ENCODE data around the gene SDC1. TPM values are rescaled to one million over a fixed set of nuclear protein-coding genes. Genes with fewer than 3 reads are reported as not detected.

Gene SDC1
- total and polyA plus RNA-seq, 11 donors, result 0.15 to 2.2 (median 0.36) TPM; not detected in 1

DNA sequence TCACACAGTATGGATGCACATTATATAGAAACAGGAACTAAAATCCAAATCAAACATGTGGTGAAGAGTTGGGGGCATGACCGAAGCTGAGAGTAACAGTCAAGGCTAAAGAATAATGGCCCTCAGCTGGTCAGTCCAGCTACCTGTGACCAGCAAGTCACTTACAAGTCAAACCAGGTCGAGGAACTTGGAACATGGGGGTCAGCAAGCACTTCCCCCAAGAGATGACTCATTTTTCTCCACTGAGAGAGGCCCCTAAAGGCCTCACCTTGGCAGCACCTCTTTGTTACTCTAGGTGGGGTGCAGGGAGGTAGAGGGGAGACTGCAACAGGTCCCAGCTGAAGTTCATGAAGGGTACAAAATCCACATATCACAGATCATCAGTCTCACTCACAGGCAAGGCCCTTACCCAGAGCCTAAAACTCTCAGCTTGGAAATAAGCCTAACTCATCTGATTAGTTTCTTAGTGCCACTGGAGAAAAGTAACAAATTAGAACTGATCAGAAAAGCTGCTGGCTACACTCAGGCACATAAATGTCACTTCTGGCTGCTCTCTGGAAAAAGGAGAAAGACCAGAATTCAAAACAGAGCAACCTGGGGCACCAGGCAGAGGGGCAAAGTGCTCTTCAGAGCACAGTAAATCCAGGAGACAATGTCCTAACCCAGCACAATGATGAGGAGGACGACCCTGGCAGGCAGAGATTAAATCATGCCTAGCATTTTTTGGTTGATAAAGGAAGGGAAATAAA, 4.0 kb downstream of the SDC1 start:
- WGBS, 4 donors, result 76 to 82% (median 79%) methylated on average over 3 of the region's 3 CpGs
- Histone ChIP-seq H3K27me3 (peaks cover 0 to 37% (median 5%) of the 10 kb centered on the region in 9 donors), H3K36me3 (no peaks in the 10 kb centered on the region), H3K4me1 (peaks cover 0 to 29% (median 9%) of the 10 kb centered on the region in 12 donors), H3K27ac (no peak overlapping the region), H3K9me3 (no peaks in the 10 kb centered on the region), H3K4me3 (no peak overlapping the region)
- DNase-seq, result peak in 1 of 5 donors; percentile 4
- TF ChIP-seq, protein P1, sequence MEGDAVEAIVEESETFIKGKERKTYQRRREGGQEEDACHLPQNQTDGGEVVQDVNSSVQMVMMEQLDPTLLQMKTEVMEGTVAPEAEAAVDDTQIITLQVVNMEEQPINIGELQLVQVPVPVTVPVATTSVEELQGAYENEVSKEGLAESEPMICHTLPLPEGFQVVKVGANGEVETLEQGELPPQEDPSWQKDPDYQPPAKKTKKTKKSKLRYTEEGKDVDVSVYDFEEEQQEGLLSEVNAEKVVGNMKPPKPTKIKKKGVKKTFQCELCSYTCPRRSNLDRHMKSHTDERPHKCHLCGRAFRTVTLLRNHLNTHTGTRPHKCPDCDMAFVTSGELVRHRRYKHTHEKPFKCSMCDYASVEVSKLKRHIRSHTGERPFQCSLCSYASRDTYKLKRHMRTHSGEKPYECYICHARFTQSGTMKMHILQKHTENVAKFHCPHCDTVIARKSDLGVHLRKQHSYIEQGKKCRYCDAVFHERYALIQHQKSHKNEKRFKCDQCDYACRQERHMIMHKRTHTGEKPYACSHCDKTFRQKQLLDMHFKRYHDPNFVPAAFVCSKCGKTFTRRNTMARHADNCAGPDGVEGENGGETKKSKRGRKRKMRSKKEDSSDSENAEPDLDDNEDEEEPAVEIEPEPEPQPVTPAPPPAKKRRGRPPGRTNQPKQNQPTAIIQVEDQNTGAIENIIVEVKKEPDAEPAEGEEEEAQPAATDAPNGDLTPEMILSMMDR (IDR thresholded peaks at IDR 0.05), result no peak
- TF ChIP-seq POLR2A (IDR thresholded peaks at IDR 0.05), result no peak
- ATAC-seq, result no peak
- intact Hi-C loops (cut with DNase I), result loop anchor here in 7 of 10 donors (2.0 to 10.0 kb wide), 3 partner anchors 86 to 116 kb away; no protein-coding TSS in a partner anchor

DNA sequence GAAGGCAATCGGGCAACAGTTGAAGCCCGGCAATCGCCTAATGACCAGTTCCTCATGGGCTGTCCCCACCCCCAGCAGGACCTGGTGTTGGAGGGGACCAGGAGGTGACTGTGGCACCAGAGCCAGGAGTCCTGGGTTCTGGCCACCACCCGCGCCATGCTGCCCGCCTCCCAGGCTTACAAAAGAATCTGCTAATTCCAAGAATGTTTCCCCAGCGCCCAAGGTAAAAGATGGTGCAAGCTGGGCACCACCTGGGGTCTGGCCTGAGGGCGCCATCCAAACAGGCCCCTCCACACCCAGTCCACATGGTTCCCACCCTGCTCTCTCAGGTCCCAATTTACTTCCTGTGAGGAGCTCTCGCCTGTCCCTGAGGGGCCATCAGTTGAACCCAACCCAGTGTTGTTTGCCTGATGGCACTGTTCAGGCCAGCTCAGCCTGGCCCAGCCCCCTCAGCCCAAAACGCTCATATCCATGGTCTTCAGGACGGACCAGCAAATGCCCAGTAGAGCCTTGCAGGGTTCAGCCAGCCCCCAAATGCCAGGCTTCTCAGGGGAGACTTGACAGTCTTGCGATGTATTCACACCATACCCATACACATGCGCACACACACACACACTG, 5.1 kb downstream of the SDC1 start:
- H3K27ac ChIP-seq, result no peak overlapping the region
- H3K27me3 ChIP-seq, result peaks cover 0 to 27% (median 4%) of the 10 kb centered on the region in 9 donors
- H3K9me3 ChIP-seq, result no peaks in the 10 kb centered on the region
- TF ChIP-seq, protein P1 (IDR thresholded peaks at IDR 0.05), result no peak
- no peak for TF ChIP-seq POLR2A (IDR thresholded peaks at IDR 0.05)
- WGBS, 4 donors, result 91 to 98% (median 96%) methylated on average over 11 to 13 of the region's 13 CpGs
- intact Hi-C loops (cut with DNase I), result loop anchor here in 7 of 10 donors (2.0 to 10.0 kb wide), 4 partner anchors 85 to 225 kb away; partner anchors contain the start of gene WDR35 (in 1 of the 7)
- DNase-seq, result peak in 2 of 5 donors; percentile 13 to 51
- H3K36me3 ChIP-seq, result no peaks in the 10 kb centered on the region
- no peak overlapping the region for H3K4me3 ChIP-seq
- ATAC-seq, result no peak
- peaks cover 0 to 19% (median 6%) of the 10 kb centered on the region in 12 donors for H3K4me1 ChIP-seq

DNA sequence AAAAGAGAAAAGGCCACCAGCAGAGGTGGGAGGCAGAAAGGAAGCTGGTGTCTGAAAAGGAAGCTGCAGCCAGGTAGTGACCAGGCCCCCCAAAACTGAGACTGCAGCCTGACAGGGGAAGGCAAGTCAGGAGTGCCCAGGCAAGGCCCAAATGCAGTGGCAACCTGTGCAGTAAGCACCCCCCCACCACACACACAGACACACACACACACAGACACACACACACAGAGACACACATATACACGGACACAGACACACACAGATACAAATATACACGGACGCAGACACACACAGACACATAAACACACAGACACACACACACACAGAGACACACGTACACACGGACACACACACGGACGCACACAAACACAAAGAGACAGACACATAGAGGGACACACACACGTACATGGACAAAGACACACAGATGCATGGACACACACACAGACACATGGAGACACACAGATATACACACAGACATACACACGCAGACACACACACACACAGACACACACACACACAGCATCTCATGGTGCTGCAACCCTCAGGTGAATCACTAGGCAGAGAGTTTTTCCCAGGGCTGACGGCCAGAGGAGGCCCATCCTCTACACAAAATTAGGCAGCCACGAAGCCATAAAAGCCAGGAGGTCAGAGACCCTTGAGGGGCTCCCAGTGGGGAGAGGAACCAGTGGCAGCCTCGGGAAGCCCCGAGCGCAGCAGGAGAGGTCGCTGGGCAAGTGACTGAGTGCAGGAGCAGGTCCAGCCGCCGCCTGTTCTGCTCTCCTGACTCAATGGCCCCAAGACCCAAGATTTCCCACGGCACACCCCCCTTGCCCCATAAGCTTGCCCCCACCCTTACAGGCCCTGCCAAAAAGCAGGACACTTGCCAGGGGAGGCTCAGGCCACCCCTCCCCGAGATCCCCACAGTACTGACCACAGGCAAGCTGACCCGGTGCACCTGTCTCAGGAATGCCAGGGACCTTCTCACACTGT, 6.3 kb downstream of the SDC1 start:
- peaks cover 0 to 16% (median 3%) of the 10 kb centered on the region in 9 donors for H3K27me3 ChIP-seq

More for the DNA sequence above, 6.3 kb downstream of the SDC1 start:
- no peak overlapping the region for H3K4me3 ChIP-seq
- intact Hi-C loops (cut with DNase I), result loop anchor here in 1 of 10 donors (10.0 kb wide), 1 partner anchor 224 kb away; the partner anchor contains the start of gene WDR35
- H3K27ac ChIP-seq, result no peak overlapping the region
- TF ChIP-seq POLR2A (IDR thresholded peaks at IDR 0.05), result no peak
- TF ChIP-seq, protein P1 (IDR thresholded peaks at IDR 0.05), result no peak
- peaks cover 0 to 7% (median 5%) of the 10 kb centered on the region in 12 donors for H3K4me1 ChIP-seq
- no peaks in the 10 kb centered on the region for H3K36me3 ChIP-seq
- DNase-seq, result peak in 2 of 5 donors; percentile 11 to 30
- H3K9me3 ChIP-seq, result no peaks in the 10 kb centered on the region
- WGBS, 4 donors, result 91 to 93% (median 92%) methylated on average over 18 to 20 of the region's 20 CpGs
- ATAC-seq, result no peak
